Activated CD8-positive, alpha-beta memory T cell treated with anti-CD3 and anti-CD28 coated beads, Interleukin-2, amount 50 U/mL, for 24 hours (primary cell): ENCODE results near the gene VSTM2B.
"Not testable (repeated sequence)": the region's sequence is repeated elsewhere in the genome, so short reads cannot be mapped to it uniquely, and the experiment has no call there.

ENCODE experiments used
- DNase-seq: peaks from one replicate; pipeline ENCODE4 v3.0.0-alpha.2; 2020; ENCODE audit errors: extremely low read depth

VSTM2B gene

DNA sequence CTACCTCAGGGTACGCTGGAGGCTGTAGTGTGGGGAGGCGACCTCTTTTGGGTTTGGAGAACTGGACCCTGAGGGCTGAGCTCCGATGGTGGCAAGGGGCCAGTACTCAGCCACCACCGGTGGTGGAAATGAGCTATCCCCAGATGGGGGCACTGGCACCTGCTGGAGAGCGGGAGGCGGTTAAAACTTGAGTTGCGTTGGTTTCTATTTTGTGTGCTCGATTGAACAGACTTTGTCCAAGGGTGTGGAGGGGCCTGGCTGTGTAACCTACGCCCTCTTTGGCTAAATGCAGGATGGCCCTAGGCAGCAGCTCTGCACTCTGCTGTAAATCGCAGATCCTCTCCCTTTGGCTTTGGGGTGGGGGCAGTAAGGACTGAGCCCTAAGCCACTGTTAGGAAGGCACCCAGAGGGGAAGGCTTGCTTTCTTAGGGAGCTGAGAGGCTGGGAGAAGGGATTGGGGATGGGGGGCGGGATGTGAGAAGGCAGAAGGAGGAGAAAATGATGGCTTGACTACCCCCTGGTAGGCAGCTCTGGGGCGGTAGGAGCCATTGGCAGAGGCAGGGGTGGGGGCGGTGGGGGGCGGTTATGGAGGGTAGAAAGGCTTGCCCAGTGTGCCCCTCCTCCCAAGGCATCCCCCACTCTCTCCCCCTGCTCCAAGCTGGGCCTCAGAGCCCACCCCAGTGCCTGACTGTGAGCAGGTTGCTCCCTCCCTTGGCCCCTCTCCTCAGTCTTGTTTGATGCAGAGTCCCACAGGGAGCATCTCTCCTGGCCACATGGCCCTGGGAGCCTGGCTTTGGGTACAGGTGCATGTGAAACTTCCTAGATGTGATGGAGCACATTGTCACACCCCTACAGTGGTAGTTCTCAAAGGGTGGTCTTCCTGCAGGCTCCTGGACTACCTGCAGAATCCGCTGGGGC, 5.0 kb downstream of the VSTM2B start:
- no peak for DNase-seq

DNA sequence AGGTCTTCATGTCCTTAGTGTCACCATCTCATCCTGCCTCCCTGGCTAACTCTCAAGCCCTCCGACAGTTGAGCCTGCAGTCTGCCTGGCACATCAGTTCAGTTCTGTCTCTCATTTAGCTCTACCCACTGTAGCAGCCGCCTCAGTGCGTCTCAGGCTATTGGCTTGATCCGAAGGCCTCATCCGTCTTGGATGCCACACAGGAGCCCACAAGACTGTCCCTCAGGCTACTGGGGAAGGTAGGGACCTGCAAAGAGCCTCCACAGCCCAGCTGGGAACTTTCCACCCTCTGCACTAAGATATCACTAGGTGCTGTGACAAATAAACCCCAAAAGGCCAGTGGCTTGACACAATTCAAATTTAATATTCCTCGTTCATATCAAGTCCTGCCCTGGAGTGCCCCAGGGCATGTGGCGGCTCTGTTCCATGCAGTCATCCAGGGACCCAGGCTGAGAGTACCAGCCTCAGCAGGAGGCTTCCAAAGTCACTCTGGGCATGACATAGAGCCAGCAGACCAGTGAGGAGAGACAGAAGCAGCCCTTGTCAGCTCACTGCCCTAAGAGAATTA, 5.7 kb downstream of the VSTM2B start:
- DNase-seq = no peak

- DNase-seq = no peak
These were observed 6.3 kb downstream of the VSTM2B start for GRCh38 chr19:29532097-29532496.

DNA sequence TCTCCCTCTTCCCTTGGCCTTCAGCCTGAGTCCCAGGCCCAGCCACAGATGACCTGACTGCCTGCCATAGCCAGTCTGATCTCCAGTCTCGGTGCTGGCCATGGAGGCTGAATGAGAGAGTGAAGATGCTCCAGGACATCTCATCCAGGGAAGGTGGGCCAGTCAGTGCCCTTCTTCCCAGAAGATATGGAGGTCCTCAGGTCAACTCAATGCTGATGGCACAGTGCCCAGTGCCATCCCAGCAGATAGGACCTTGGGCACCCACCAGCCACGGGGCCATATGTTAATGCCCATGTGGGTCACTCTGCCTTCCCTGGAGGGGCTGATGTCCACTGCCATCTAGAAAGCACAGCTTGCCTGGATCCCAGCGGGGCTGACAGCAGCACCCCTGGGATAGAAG, 7.2 kb downstream of the VSTM2B start:
- no peak for DNase-seq

DNA sequence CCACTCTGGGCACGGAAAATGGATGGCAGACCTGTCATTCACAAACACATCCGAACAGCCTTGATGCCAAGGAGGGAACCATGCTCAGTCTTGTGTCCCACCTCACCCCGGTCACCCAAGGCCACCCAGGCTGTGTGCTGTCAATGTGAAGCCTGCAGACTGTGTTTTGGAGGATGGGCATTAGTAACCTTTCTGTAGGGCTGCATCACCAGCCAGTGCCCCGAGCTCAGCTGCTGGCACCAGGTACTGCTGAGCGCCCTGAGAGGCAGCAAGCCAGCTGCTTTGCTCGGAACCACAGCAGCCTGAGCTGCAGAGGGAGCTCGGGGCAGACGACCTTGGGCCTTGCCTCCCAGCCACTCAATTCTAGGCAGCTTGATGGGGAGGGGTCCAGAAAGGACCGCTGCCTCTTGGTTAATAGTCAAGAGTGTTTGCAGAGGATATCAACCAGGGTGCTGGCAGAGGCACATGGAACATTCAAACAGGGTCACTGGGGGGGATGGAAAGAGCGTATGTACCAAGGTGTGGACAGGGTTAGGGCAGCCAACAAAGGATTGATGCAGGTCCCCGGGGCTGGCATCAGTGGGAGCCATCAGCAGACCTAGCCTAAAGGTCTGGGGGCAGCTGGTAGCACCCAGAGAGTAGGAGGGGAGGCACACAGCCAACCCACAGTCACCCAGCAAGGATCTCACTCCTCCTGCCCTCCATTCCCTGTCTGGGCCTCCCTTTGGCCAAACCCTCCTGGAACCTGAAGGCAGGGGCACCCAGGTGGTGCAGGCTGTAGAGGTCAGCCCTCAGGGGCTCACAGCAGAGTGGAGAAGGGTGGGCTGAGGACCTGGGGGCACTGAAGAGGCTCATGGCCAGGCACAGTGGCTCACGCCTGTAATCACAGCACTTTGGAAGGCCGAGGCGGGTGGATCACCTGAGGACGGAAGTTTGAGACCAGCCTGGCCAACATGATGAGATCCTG, 8.1 kb downstream of the VSTM2B start:
- no peak for DNase-seq

GRCh38 chr19:29535214-29535831, 9.5 kb downstream of the VSTM2B start:
- no peak for DNase-seq

DNA sequence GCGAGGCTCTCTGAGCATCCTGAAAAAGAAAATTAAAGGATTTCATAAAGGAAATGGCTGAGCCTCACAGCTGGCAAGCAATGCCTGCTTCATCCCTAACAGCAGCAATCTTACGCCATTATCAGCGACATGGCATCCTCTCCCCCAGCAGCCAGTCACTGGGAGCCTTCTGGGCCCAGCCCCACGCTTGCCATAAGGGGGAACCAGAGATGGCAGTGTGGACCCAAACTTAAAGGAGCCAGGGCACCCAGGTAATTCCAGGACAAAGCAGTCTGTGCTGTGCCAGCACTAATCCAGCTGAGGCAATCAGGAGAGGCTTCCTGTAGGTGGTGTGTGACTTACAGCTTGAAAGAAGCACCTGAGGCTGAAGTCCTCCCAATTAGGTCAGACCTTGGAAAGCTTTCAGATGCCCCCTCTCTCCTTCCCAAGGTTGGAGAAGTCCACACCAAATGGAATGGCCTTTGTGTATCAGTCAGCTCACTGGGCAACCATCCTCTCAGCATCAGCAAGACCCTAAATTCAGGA, 10.3 kb downstream of the VSTM2B start:
- DNase-seq = no peak

DNA sequence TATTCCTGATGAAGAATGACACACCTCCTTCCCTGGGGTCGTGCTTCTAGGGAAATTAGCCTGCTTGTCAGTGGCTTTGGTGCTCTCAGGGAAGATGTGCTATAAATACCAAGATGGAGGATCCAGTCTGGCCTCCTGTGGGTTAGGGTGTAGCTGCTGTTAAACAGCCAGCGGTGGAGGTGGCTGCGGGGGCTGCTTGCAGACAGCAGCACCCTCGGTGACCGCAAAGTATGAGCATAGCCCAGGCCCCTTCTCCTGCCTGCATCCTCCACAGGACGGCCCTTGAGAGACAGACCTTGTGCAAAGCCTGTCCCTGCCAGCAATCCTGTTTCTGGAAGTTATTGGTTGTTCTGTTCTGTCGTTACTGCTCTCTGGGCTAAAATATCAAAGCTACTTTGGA, 11.4 kb downstream of the VSTM2B start:
- DNase-seq = no peak

GRCh38 chr19:29537601-29538000, 11.8 kb downstream of the VSTM2B start:
- DNase-seq = no peak

- no peak for DNase-seq
These were observed 12.4 kb downstream of the VSTM2B start for GRCh38 chr19:29538146-29538545.

DNA sequence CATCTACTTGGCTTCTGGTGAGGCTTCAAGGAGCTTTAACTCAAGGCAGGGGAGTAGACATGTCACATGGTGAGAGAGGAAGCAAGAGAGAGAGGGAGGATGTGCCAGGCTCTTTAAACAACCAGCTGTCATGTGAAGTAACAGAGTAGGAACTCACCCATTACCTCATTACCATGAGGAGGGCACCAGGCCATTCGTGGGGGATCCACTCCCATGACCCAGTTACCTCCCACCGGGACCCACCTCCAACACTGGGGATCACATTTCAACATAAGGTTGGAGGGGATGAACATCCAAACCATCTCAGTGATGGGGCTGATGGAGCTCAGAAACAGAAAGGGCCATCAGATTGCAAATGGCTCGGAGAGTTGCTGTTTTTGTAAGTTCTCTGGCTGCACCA, 12.9 kb downstream of the VSTM2B start:
- DNase-seq = no peak

- no peak for DNase-seq
These were observed 13.3 kb downstream of the VSTM2B start for GRCh38 chr19:29539131-29539530.

GRCh38 chr19:29539670-29540069, 13.9 kb downstream of the VSTM2B start:
- no peak for DNase-seq

DNA sequence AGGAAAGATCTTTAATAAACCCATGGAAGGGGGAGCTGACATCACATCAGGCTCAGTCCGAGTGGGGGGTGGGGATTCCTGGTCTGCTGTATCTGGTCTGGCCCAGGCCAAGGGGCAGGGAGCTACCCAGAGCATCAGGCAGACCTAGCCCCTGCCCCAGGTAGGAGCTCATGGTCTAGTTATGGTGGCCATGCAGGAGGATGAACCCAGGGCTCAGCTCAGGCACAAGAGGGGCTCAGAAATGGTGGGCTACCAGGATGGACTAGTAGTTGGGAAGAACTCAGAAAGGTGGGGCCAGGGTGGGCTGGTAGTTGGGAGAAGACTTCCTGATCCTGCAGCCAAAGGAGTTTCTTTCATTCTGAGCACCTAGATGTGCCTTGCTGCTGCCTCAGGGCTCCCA, 14.3 kb downstream of the VSTM2B start:
- no peak for DNase-seq

- DNase-seq = no peak
These were observed 15.9 kb downstream of the VSTM2B start for GRCh38 chr19:29541473-29542253.

GRCh38 chr19:29542327-29542726, 16.5 kb downstream of the VSTM2B start:
- no peak for DNase-seq

- DNase-seq = no peak
These were observed 17.0 kb downstream of the VSTM2B start for GRCh38 chr19:29542776-29543175.

- DNase-seq = no peak
These were observed 17.6 kb downstream of the VSTM2B start for GRCh38 chr19:29543381-29543780.

DNA sequence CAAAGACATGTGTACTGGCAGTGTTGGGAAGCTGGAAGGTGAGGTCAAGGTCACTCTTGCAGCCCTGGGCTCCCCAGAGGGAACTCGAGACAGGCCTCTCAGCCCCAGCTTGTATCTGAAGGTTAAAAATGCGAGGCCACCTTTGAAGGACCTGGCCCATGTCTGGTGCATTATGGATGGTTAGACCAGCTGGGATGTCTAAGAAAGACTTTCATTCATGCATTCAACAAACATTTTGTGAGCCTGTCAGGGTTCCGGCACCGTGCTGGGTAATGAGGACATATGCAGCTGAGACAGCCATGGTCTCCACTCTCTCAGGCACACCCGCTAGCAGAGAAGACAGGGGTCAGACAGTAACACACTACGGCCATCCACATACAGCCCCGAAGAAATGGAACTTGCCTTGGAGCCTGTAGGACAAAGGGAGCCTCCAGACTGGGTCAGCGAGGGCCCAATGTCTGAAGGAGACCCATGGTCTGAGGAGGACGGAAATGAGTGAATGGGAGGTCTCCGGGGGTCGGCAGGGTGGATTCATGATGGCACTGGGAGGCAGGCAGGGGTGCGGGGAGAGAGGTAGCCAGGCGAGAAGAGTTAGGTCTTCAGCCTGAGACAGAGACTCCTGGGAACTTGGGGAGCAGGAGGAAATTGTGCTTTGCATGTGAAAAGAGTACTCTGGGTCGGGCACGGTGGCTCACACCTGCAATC, 19.0 kb downstream of the VSTM2B start:
- no peak for DNase-seq

- DNase-seq = not testable (repeated sequence)
These were observed 19.7 kb downstream of the VSTM2B start for GRCh38 chr19:29545447-29545846.
